ENCODE data around the gene SPECC1L.

GRCh38 chr22:24450610-24451009, 180.0 kb downstream of the SPECC1L start:
- TF ChIP-seq, protein P1, sequence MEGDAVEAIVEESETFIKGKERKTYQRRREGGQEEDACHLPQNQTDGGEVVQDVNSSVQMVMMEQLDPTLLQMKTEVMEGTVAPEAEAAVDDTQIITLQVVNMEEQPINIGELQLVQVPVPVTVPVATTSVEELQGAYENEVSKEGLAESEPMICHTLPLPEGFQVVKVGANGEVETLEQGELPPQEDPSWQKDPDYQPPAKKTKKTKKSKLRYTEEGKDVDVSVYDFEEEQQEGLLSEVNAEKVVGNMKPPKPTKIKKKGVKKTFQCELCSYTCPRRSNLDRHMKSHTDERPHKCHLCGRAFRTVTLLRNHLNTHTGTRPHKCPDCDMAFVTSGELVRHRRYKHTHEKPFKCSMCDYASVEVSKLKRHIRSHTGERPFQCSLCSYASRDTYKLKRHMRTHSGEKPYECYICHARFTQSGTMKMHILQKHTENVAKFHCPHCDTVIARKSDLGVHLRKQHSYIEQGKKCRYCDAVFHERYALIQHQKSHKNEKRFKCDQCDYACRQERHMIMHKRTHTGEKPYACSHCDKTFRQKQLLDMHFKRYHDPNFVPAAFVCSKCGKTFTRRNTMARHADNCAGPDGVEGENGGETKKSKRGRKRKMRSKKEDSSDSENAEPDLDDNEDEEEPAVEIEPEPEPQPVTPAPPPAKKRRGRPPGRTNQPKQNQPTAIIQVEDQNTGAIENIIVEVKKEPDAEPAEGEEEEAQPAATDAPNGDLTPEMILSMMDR (IDR thresholded peaks at IDR 0.05), result no peak
- no peak for TF ChIP-seq EP300 (IDR thresholded peaks at IDR 0.05)
- TF ChIP-seq POLR2A (IDR thresholded peaks at IDR 0.05), result no peak

Data from tibial nerve (tissue), 4 donors.